DOHH2 (cell line): ENCODE measurements around the gene GDE1.

Source experiments
- CTCF ChIP-seq: fragments of 200-600 bp; sonication (generic); IDR thresholded peaks from one replicate; pipeline ENCODE4 v1.5.1; 2014; ENCODE audit warnings: antibody characterized with exemption, mild to moderate bottlenecking, low read depth, low read length; ENCODE audit not compliant: poor library complexity, severe bottlenecking
- EZH2phosphoT487 ChIP-seq: fragments of 200-600 bp; sonication (generic); IDR thresholded peaks from 2 replicates; pipeline ENCODE4 v1.6.1; 2017; ENCODE audit warnings: borderline replicate concordance, mild to moderate bottlenecking, antibody characterized with exemption, low read length, moderate library complexity, mixed read lengths

- no peak for TF ChIP-seq CTCF
- no peak for TF ChIP-seq EZH2phosphoT487
These were observed 38.2 kb upstream of the GDE1 start for GRCh38 chr16:19560078-19560477.
